Liver (tissue), 9 donors: Measurements from ENCODE around the gene DAB1. TPM values are rescaled to one million over a fixed set of nuclear protein-coding genes. Genes with fewer than 3 reads are reported as not detected.

Experiments
- DNase-seq: peaks from one replicate; pipeline ENCODE4 v3.0.0-alpha.2; 2017; ENCODE audit warnings: low spot score
- H3K27ac ChIP-seq, 2 donors: one replicate each; pipeline ENCODE4 v1.7.0; 2013; ENCODE audit warnings: inconsistent platforms in 2 of 2, low read length in 2 of 2, control low read depth in 1 of 2, low read depth in 1 of 2, mild to moderate bottlenecking in 1 of 2
- H3K27me3 ChIP-seq, 4 donors: one replicate each; pipeline versions ENCODE4 v1.6.1 to v1.7.0; 2013; ENCODE audit warnings: low read length in 3 of 4, inconsistent platforms in 1 of 4, mild to moderate bottlenecking in 1 of 4, moderate library complexity in 1 of 4; ENCODE audit not compliant: control insufficient read depth in 4 of 4, insufficient read depth in 4 of 4
- H3K36me3 ChIP-seq, 4 donors: one replicate each; pipeline versions ENCODE4 v1.6.1 to v1.7.0; 2013; ENCODE audit warnings: low read length in 3 of 4, mild to moderate bottlenecking in 3 of 4, low read depth in 1 of 4, moderate library complexity in 1 of 4; ENCODE audit not compliant: control insufficient read depth in 4 of 4, insufficient read depth in 3 of 4
- H3K4me1 ChIP-seq, 4 donors: one replicate each; pipeline versions ENCODE4 v1.6.1 to v1.7.0; 2013; ENCODE audit warnings: low read length in 3 of 4, mild to moderate bottlenecking in 3 of 4, moderate library complexity in 1 of 4; ENCODE audit not compliant: control insufficient read depth in 4 of 4, insufficient read depth in 4 of 4
- H3K4me3 ChIP-seq, 3 donors: one replicate each; pipeline versions ENCODE4 v1.6.1 to v1.7.0; 2013; ENCODE audit warnings: low read length in 3 of 3, control low read depth in 1 of 3, low read depth in 1 of 3, mild to moderate bottlenecking in 1 of 3
- H3K9ac ChIP-seq, 2 donors: one replicate each; pipeline ENCODE4 v1.7.0; 2013; ENCODE audit warnings: low read length in 2 of 2, mild to moderate bottlenecking in 2 of 2, moderate library complexity in 2 of 2, control low read depth in 1 of 2, low read depth in 1 of 2
- H3K9me3 ChIP-seq, 4 donors: one replicate each; pipeline versions ENCODE4 v1.6.1 to v1.7.0; 2013; ENCODE audit warnings: low read length in 3 of 4; ENCODE audit not compliant: control insufficient read depth in 4 of 4
- ATF3 ChIP-seq: IDR thresholded peaks from 2 replicates; pipeline ENCODE4 v1.6.1; 2016; ENCODE audit warnings: antibody characterized with exemption
- EGR1 ChIP-seq, 2 donors: IDR thresholded peaks; 2 replicates each; pipeline ENCODE4 v1.6.1; 2016 to 2018; ENCODE audit warnings: antibody characterized with exemption in 2 of 2, low read depth in 2 of 2
- FOXA1 ChIP-seq: IDR thresholded peaks from 2 replicates; pipeline ENCODE4 v1.6.1; 2016; ENCODE audit warnings: antibody characterized with exemption
- FOXA2 ChIP-seq: IDR thresholded peaks from 2 replicates; pipeline ENCODE4 v1.6.1; 2016; ENCODE audit warnings: antibody characterized with exemption
- GABPA ChIP-seq, 2 donors: IDR thresholded peaks in 1 of 2; conservative IDR thresholded peaks in 1 of 2; 2 replicates each; pipeline ENCODE4 v1.6.1; 2016; ENCODE audit warnings: antibody characterized with exemption in 2 of 2, mild to moderate bottlenecking in 1 of 2, moderate library complexity in 1 of 2
- HNF4A ChIP-seq, 2 donors: conservative IDR thresholded peaks; 2 replicates each; pipeline ENCODE4 v1.6.1; 2016; ENCODE audit warnings: antibody characterized with exemption in 2 of 2, mild to moderate bottlenecking in 2 of 2
- HNF4G ChIP-seq: IDR thresholded peaks from 2 replicates; pipeline ENCODE4 v1.6.1; 2016; ENCODE audit warnings: antibody characterized with exemption
- JUND ChIP-seq, 2 donors: IDR thresholded peaks; 2 replicates each; pipeline ENCODE4 v1.6.1; 2016; ENCODE audit warnings: antibody characterized with exemption in 2 of 2
- NR2F2 ChIP-seq: IDR thresholded peaks from 2 replicates; pipeline ENCODE4 v1.6.1; 2016; ENCODE audit warnings: antibody characterized with exemption
- RAD21 ChIP-seq, 2 donors: IDR thresholded peaks; 2 replicates each; pipeline ENCODE4 v1.6.1; 2016; ENCODE audit warnings: antibody characterized with exemption in 2 of 2, mild to moderate bottlenecking in 2 of 2
- REST ChIP-seq: IDR thresholded peaks from 2 replicates; pipeline ENCODE4 v1.6.1; 2016; ENCODE audit warnings: antibody characterized with exemption, mild to moderate bottlenecking
- RXRA ChIP-seq, 2 donors: IDR thresholded peaks; 2 replicates each; pipeline ENCODE4 v1.6.1; 2017 to 2018; ENCODE audit warnings: antibody characterized with exemption in 2 of 2, mild to moderate bottlenecking in 1 of 2
- SP1 ChIP-seq: IDR thresholded peaks from 2 replicates; pipeline ENCODE4 v1.6.1; 2018; ENCODE audit warnings: antibody characterized with exemption, mild to moderate bottlenecking
- YY1 ChIP-seq: IDR thresholded peaks from 2 replicates; pipeline ENCODE4 v1.6.1; 2016; ENCODE audit warnings: antibody characterized with exemption, mild to moderate bottlenecking
- WGBS: extraction: QIAGEN DNeasy Blood & Tissue Kit; methylation state at CpG from one replicate; pipeline ENCODE4 v1.1.7; 2013; 5-methylcytosine and 5-hydroxymethylcytosine counted together
- polyA plus RNA-seq, 2 donors: library from polyadenylated mRNA; stranded (reverse) in 1 of 2; unstranded in 1 of 2; fragments of 200-250 nt in 1 of 2; fragments of >200 nt in 1 of 2; fragmentation: Nextera tagmentation in 1 of 2; extraction: Ambion mirVana in 1 of 2; gene quantifications; one replicate each; pipeline versions ENCODE4 v1.2.1 to v1.2.3, GENCODE V29; 2013 to 2015
- total RNA-seq, 2 donors: library from RNA; depleted of rRNA; stranded (reverse); fragments of >200 nt; gene quantifications; one replicate each; pipeline ENCODE4 v1.2.3, GENCODE V29; 2014
- TF ChIP-seq, protein P1 (sequence below): IDR thresholded peaks from 2 replicates; pipeline ENCODE4 v1.6.1; 2016; ENCODE audit warnings: antibody characterized with exemption
- TF ChIP-seq, protein P2 (sequence below): IDR thresholded peaks from 2 replicates; pipeline ENCODE4 v1.6.1; 2016; ENCODE audit warnings: antibody characterized with exemption
- TF ChIP-seq, protein P3 (sequence below): fragments of 150-350 bp; IDR thresholded peaks from 2 replicates; pipeline ENCODE4 v1.5.1; 2017; ENCODE audit warnings: improper control_type of control experiment, low read depth, low read length; ENCODE audit not compliant: missing input control
- donor health status: healthy.
- donor health status: healthy.
- donor health status: healthy.
- donor health status: healthy.
- donor health status: healthy.

The DAB1 gene
- total and polyA plus RNA-seq, 4 donors: 0.54 to 1.7 (median 1.2) TPM

- Histone ChIP-seq H3K27me3 (no peaks in the 10 kb centered on the region), H3K4me1 (peaks cover 4 to 17% (median 7%) of the 10 kb centered on the region in 4 donors), H3K27ac (no peak overlapping the region), H3K9me3 (no peaks in the 10 kb centered on the region), H3K36me3 (no peaks in the 10 kb centered on the region), H3K4me3 (no peak overlapping the region), H3K9ac (no peak overlapping the region)
- 97% methylated on average over 3 of the region's 3 CpGs for WGBS
- no peak for DNase-seq
- TF ChIP-seq, protein P1, sequence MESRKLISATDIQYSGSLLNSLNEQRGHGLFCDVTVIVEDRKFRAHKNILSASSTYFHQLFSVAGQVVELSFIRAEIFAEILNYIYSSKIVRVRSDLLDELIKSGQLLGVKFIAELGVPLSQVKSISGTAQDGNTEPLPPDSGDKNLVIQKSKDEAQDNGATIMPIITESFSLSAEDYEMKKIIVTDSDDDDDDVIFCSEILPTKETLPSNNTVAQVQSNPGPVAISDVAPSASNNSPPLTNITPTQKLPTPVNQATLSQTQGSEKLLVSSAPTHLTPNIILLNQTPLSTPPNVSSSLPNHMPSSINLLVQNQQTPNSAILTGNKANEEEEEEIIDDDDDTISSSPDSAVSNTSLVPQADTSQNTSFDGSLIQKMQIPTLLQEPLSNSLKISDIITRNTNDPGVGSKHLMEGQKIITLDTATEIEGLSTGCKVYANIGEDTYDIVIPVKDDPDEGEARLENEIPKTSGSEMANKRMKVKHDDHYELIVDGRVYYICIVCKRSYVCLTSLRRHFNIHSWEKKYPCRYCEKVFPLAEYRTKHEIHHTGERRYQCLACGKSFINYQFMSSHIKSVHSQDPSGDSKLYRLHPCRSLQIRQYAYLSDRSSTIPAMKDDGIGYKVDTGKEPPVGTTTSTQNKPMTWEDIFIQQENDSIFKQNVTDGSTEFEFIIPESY: no peak
- TF ChIP-seq RXRA (IDR thresholded peaks at IDR 0.05) (no peak), HNF4G (no peak), ATF3 (no peak), HNF4A (conservative IDR thresholded peaks at IDR 0.05) (no peak), SP1 (no peak), JUND (IDR thresholded peaks at IDR 0.05) (no peak), EGR1 (IDR thresholded peaks at IDR 0.05; ENCODE audit: low read depth in 2 of 2) (no peak), YY1 (no peak), GABPA (IDR thresholded peaks at IDR 0.05 in 1 of 2, conservative IDR thresholded peaks at IDR 0.05 in 1 of 2) (no peak), NR2F2 (no peak), FOXA2 (no peak), REST (no peak), FOXA1 (no peak), RAD21 (IDR thresholded peaks at IDR 0.05) (no peak)
- TF ChIP-seq, protein P2, sequence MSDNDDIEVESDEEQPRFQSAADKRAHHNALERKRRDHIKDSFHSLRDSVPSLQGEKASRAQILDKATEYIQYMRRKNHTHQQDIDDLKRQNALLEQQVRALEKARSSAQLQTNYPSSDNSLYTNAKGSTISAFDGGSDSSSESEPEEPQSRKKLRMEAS: no peak
- TF ChIP-seq, protein P3, sequence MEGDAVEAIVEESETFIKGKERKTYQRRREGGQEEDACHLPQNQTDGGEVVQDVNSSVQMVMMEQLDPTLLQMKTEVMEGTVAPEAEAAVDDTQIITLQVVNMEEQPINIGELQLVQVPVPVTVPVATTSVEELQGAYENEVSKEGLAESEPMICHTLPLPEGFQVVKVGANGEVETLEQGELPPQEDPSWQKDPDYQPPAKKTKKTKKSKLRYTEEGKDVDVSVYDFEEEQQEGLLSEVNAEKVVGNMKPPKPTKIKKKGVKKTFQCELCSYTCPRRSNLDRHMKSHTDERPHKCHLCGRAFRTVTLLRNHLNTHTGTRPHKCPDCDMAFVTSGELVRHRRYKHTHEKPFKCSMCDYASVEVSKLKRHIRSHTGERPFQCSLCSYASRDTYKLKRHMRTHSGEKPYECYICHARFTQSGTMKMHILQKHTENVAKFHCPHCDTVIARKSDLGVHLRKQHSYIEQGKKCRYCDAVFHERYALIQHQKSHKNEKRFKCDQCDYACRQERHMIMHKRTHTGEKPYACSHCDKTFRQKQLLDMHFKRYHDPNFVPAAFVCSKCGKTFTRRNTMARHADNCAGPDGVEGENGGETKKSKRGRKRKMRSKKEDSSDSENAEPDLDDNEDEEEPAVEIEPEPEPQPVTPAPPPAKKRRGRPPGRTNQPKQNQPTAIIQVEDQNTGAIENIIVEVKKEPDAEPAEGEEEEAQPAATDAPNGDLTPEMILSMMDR: no peak
Observed at GRCh38 chr1:57324388-57324787, 99.5 kb downstream of the DAB1 start.

- H3K9ac ChIP-seq: no peak overlapping the region
- H3K27me3 ChIP-seq: no peaks in the 10 kb centered on the region
- DNase-seq: no peak
- peaks cover 4 to 17% (median 7%) of the 10 kb centered on the region in 4 donors for H3K4me1 ChIP-seq
- H3K27ac ChIP-seq: no peak overlapping the region
- TF ChIP-seq EGR1 (IDR thresholded peaks at IDR 0.05; ENCODE audit: low read depth in 2 of 2): no peak
- TF ChIP-seq NR2F2: no peak
- TF ChIP-seq, protein P2: no peak
- no peak for TF ChIP-seq JUND (IDR thresholded peaks at IDR 0.05)
- TF ChIP-seq HNF4G: no peak
- TF ChIP-seq, protein P3: no peak
- TF ChIP-seq GABPA (IDR thresholded peaks at IDR 0.05 in 1 of 2, conservative IDR thresholded peaks at IDR 0.05 in 1 of 2): no peak
- TF ChIP-seq REST: no peak
- H3K9me3 ChIP-seq: no peaks in the 10 kb centered on the region
- H3K4me3 ChIP-seq: no peak overlapping the region
- 93% methylated on average over 4 of the region's 4 CpGs for WGBS
- no peaks in the 10 kb centered on the region for H3K36me3 ChIP-seq
Observed at GRCh38 chr1:57321776-57322175, 102.1 kb downstream of the DAB1 start.
